Measurements from ENCODE around the gene TSC1.
A peak's percentile ranks its signal among the peaks of the same experiment; 100 is the strongest.

TSC1 gene

GRCh38 chr9:132901858-132902831, 42.3 kb downstream of the TSC1 start:
- H3K9ac ChIP-seq (ENCODE audit: low read length): no peak overlapping the region
- H3K4me1 ChIP-seq (ENCODE audit: control insufficient read depth, insufficient read depth, low read length): no peaks in the 10 kb centered on the region
- no peaks in the 10 kb centered on the region for H3K27me3 ChIP-seq (replicated peaks; ENCODE audit: control insufficient read depth, insufficient read depth, low read length)
- peaks cover 87% of the 10 kb centered on the region for H3K36me3 ChIP-seq (ENCODE audit: control insufficient read depth, insufficient read depth, low read length, severe bottlenecking)
- H3K9me3 ChIP-seq (ENCODE audit: control insufficient read depth, low read length): no peaks in the 10 kb centered on the region
- DNase-seq (ENCODE audit: low read depth): peak; percentile 91
- H3K4me3 ChIP-seq (ENCODE audit: low read length): no peak overlapping the region

GRCh38 chr9:132898051-132898450, 46.4 kb downstream of the TSC1 start:
- H3K9ac ChIP-seq (ENCODE audit: low read length): no peak overlapping the region
- no peaks in the 10 kb centered on the region for H3K9me3 ChIP-seq (ENCODE audit: control insufficient read depth, low read length)
- no peak overlapping the region for H3K4me3 ChIP-seq (ENCODE audit: low read length)
- no peaks in the 10 kb centered on the region for H3K27me3 ChIP-seq (replicated peaks; ENCODE audit: control insufficient read depth, insufficient read depth, low read length)
- H3K4me1 ChIP-seq (ENCODE audit: control insufficient read depth, insufficient read depth, low read length): no peaks in the 10 kb centered on the region
- peaks cover 79% of the 10 kb centered on the region for H3K36me3 ChIP-seq (ENCODE audit: control insufficient read depth, insufficient read depth, low read length, severe bottlenecking)
- no peak for DNase-seq (ENCODE audit: low read depth)

GRCh38 chr9:132896906-132897305, 47.5 kb downstream of the TSC1 start:
- H3K4me3 ChIP-seq (ENCODE audit: low read length): no peak overlapping the region
- H3K9me3 ChIP-seq (ENCODE audit: control insufficient read depth, low read length): no peaks in the 10 kb centered on the region
- no peaks in the 10 kb centered on the region for H3K27me3 ChIP-seq (replicated peaks; ENCODE audit: control insufficient read depth, insufficient read depth, low read length)
- H3K9ac ChIP-seq (ENCODE audit: low read length): no peak overlapping the region
- no peaks in the 10 kb centered on the region for H3K4me1 ChIP-seq (ENCODE audit: control insufficient read depth, insufficient read depth, low read length)
- peaks cover 82% of the 10 kb centered on the region for H3K36me3 ChIP-seq (ENCODE audit: control insufficient read depth, insufficient read depth, low read length, severe bottlenecking)
- DNase-seq (ENCODE audit: low read depth): no peak

- H3K27me3 ChIP-seq (replicated peaks; ENCODE audit: control insufficient read depth, insufficient read depth, low read length): no peaks in the 10 kb centered on the region
- H3K4me1 ChIP-seq (ENCODE audit: control insufficient read depth, insufficient read depth, low read length): no peaks in the 10 kb centered on the region
- peaks cover 80% of the 10 kb centered on the region for H3K36me3 ChIP-seq (ENCODE audit: control insufficient read depth, insufficient read depth, low read length, severe bottlenecking)
- no peak overlapping the region for H3K9ac ChIP-seq (ENCODE audit: low read length)
- no peak for DNase-seq (ENCODE audit: low read depth)
- no peak overlapping the region for H3K4me3 ChIP-seq (ENCODE audit: low read length)
- H3K9me3 ChIP-seq (ENCODE audit: control insufficient read depth, low read length): no peaks in the 10 kb centered on the region
Measured at GRCh38 chr9:132896264-132896663, 48.2 kb downstream of the TSC1 start.

GRCh38 chr9:132894862-132895835, 49.3 kb downstream of the TSC1 start:
- no peak overlapping the region for H3K4me3 ChIP-seq (ENCODE audit: low read length)
- peaks cover 69% of the 10 kb centered on the region for H3K36me3 ChIP-seq (ENCODE audit: control insufficient read depth, insufficient read depth, low read length, severe bottlenecking)
- no peak for DNase-seq (ENCODE audit: low read depth)

GRCh38 chr9:132894346-132894745, 50.1 kb downstream of the TSC1 start:
- H3K4me1 ChIP-seq (ENCODE audit: control insufficient read depth, insufficient read depth, low read length): no peaks in the 10 kb centered on the region
- no peak overlapping the region for H3K4me3 ChIP-seq (ENCODE audit: low read length)
- H3K9me3 ChIP-seq (ENCODE audit: control insufficient read depth, low read length): no peaks in the 10 kb centered on the region
- H3K36me3 ChIP-seq (ENCODE audit: control insufficient read depth, insufficient read depth, low read length, severe bottlenecking): peaks cover 61% of the 10 kb centered on the region
- DNase-seq (ENCODE audit: low read depth): no peak
- no peaks in the 10 kb centered on the region for H3K27me3 ChIP-seq (replicated peaks; ENCODE audit: control insufficient read depth, insufficient read depth, low read length)
- H3K9ac ChIP-seq (ENCODE audit: low read length): no peak overlapping the region

More at GRCh38 chr9:132894862-132895835, 49.3 kb downstream of the TSC1 start:
- Histone ChIP-seq H3K9ac (ENCODE audit: low read length) (no peak overlapping the region), H3K27me3 (replicated peaks; ENCODE audit: control insufficient read depth, insufficient read depth, low read length) (no peaks in the 10 kb centered on the region), H3K4me1 (ENCODE audit: control insufficient read depth, insufficient read depth, low read length) (no peaks in the 10 kb centered on the region), H3K9me3 (ENCODE audit: control insufficient read depth, low read length) (no peaks in the 10 kb centered on the region)

GRCh38 chr9:132892400-132892799, 52.0 kb downstream of the TSC1 start:
- Histone ChIP-seq H3K4me1 (ENCODE audit: control insufficient read depth, insufficient read depth, low read length) (no peaks in the 10 kb centered on the region), H3K36me3 (ENCODE audit: control insufficient read depth, insufficient read depth, low read length, severe bottlenecking) (peaks cover 43% of the 10 kb centered on the region), H3K4me3 (ENCODE audit: low read length) (no peak overlapping the region), H3K9ac (ENCODE audit: low read length) (no peak overlapping the region), H3K27me3 (replicated peaks; ENCODE audit: control insufficient read depth, insufficient read depth, low read length) (no peaks in the 10 kb centered on the region), H3K9me3 (ENCODE audit: control insufficient read depth, low read length) (no peaks in the 10 kb centered on the region)
- DNase-seq (ENCODE audit: low read depth): no peak

GRCh38 chr9:132888151-132888550, 56.3 kb downstream of the TSC1 start:
- H3K4me1 ChIP-seq (ENCODE audit: control insufficient read depth, insufficient read depth, low read length): no peaks in the 10 kb centered on the region
- no peak overlapping the region for H3K4me3 ChIP-seq (ENCODE audit: low read length)

GRCh38 chr9:132887181-132888120, 57.0 kb downstream of the TSC1 start:
- no peaks in the 10 kb centered on the region for H3K4me1 ChIP-seq (ENCODE audit: control insufficient read depth, insufficient read depth, low read length)
- no peak overlapping the region for H3K4me3 ChIP-seq (ENCODE audit: low read length)

More at GRCh38 chr9:132888151-132888550, 56.3 kb downstream of the TSC1 start:
- Histone ChIP-seq H3K27me3 (replicated peaks; ENCODE audit: control insufficient read depth, insufficient read depth, low read length) (no peaks in the 10 kb centered on the region), H3K36me3 (ENCODE audit: control insufficient read depth, insufficient read depth, low read length, severe bottlenecking) (peaks cover 12% of the 10 kb centered on the region), H3K9ac (ENCODE audit: low read length) (no peak overlapping the region), H3K9me3 (ENCODE audit: control insufficient read depth, low read length) (no peaks in the 10 kb centered on the region)
- no peak for DNase-seq (ENCODE audit: low read depth)

GRCh38 chr9:132886334-132886725, 58.1 kb downstream of the TSC1 start:
- H3K4me1 ChIP-seq (ENCODE audit: control insufficient read depth, insufficient read depth, low read length): no peaks in the 10 kb centered on the region
- no peaks in the 10 kb centered on the region for H3K27me3 ChIP-seq (replicated peaks; ENCODE audit: control insufficient read depth, insufficient read depth, low read length)
- DNase-seq (ENCODE audit: low read depth): no peak
- H3K9me3 ChIP-seq (ENCODE audit: control insufficient read depth, low read length): no peaks in the 10 kb centered on the region
- H3K4me3 ChIP-seq (ENCODE audit: low read length): no peak overlapping the region
- H3K9ac ChIP-seq (ENCODE audit: low read length): no peak overlapping the region
- peaks cover 3% of the 10 kb centered on the region for H3K36me3 ChIP-seq (ENCODE audit: control insufficient read depth, insufficient read depth, low read length, severe bottlenecking)

More at GRCh38 chr9:132887181-132888120, 57.0 kb downstream of the TSC1 start:
- Histone ChIP-seq H3K36me3 (ENCODE audit: control insufficient read depth, insufficient read depth, low read length, severe bottlenecking) (peaks cover 8% of the 10 kb centered on the region), H3K9ac (ENCODE audit: low read length) (no peak overlapping the region), H3K9me3 (ENCODE audit: control insufficient read depth, low read length) (no peaks in the 10 kb centered on the region), H3K27me3 (replicated peaks; ENCODE audit: control insufficient read depth, insufficient read depth, low read length) (no peaks in the 10 kb centered on the region)
- no peak for DNase-seq (ENCODE audit: low read depth)

Data from adipocyte (in vitro differentiated cells).